ENCODE measurements around the gene MFAP2.

Gene MFAP2

GRCh38 chr1:17008208-17008855 lies 27.9 kb upstream of the MFAP2 start:
- peak; percentile 28; the same call in 1 of the 2 replicates for TF ChIP-seq KLF9 (tag by site-specific recombination; IDR thresholded peaks at IDR 0.05; ENCODE audit: low read depth)
- TF ChIP-seq SALL2 (tag by site-specific recombination; IDR thresholded peaks at IDR 0.05; ENCODE audit: borderline replicate concordance): no peak
- TF ChIP-seq ZNF473 (tag by site-specific recombination; IDR thresholded peaks at IDR 0.05): no peak
- no peak for TF ChIP-seq ZNF157 (tag by site-specific recombination; IDR thresholded peaks at IDR 0.05)
- TF ChIP-seq GLIS1 (tag by site-specific recombination; IDR thresholded peaks at IDR 0.05): no peak
- TF ChIP-seq PATZ1 (tag by site-specific recombination; IDR thresholded peaks at IDR 0.05): no peak
- 0 out of 2 replicates have a peak, but pooled peaks have one; percentile 56 for TF ChIP-seq ZNF768 (tag by site-specific recombination; IDR thresholded peaks at IDR 0.05)
- no peak for TF ChIP-seq ZBTB6 (tag by site-specific recombination; IDR thresholded peaks at IDR 0.05)
- no peak for TF ChIP-seq ZBTB7A (tag by site-specific recombination; IDR thresholded peaks at IDR 0.05; ENCODE audit: low read depth)
- no peak for TF ChIP-seq HOXD13 (CRISPR knock-in tag; IDR thresholded peaks at IDR 0.05; ENCODE audit: borderline replicate concordance)
- no peaks in the 10 kb centered on the region for H3K9me3 ChIP-seq (ENCODE audit: control insufficient read depth, insufficient read depth, low read depth, low read length)
- H3K27ac ChIP-seq (ENCODE audit: extremely low read depth, low read depth, low read length): no peak overlapping the region
- POLR2A ChIA-PET: interaction anchor here (0.6 to 0.7 kb wide), 3 partner anchors 25 to 48 kb away, joined by 3 to 5 read pairs (median 4); no protein-coding TSS in a partner anchor
- peaks cover 3 to 25% of the 10 kb centered on the region in 2 experiments; a peak in 2 of 3 replicates for H3K36me3 ChIP-seq (ENCODE audit: control insufficient read depth in 2 of 2, insufficient read depth in 1 of 2, low read length in 2 of 2)
- no peak overlapping the region for H3K4me3 ChIP-seq (ENCODE audit: low read depth, low read length)
- CTCF ChIA-PET: no interaction called here
- H3K4me1 ChIP-seq (ENCODE audit: control insufficient read depth, insufficient read depth, low read length): peaks cover 2% of the 10 kb centered on the region; the same call in 1 of the 2 replicates

GRCh38 chr1:17007121-17007520 lies 26.7 kb upstream of the MFAP2 start:
- Histone ChIP-seq H3K4me1 (ENCODE audit: control insufficient read depth, insufficient read depth, low read length) (peaks cover 2% of the 10 kb centered on the region; the same call in 1 of the 2 replicates), H3K4me3 (ENCODE audit: low read depth, low read length) (no peak overlapping the region), H3K9me3 (ENCODE audit: control insufficient read depth, insufficient read depth, low read depth, low read length) (no peaks in the 10 kb centered on the region), H3K27ac (ENCODE audit: extremely low read depth, low read depth, low read length) (no peak overlapping the region), H3K36me3 (ENCODE audit: control insufficient read depth in 2 of 2, insufficient read depth in 1 of 2, low read length in 2 of 2) (peaks cover 6 to 37% of the 10 kb centered on the region in 2 experiments; a peak in 2 of 3 replicates)
- TF ChIP-seq ZSCAN18 (tag by site-specific recombination; IDR thresholded peaks at IDR 0.05) (no peak), HIC1 (tag by site-specific recombination; IDR thresholded peaks at IDR 0.05) (no peak), ZNF221 (tag by site-specific recombination; IDR thresholded peaks at IDR 0.05; ENCODE audit: borderline replicate concordance) (no peak), ZNF280D (tag by site-specific recombination; IDR thresholded peaks at IDR 0.05) (no peak), ZNF175 (tag by site-specific recombination; IDR thresholded peaks at IDR 0.05) (no peak), MZF1 (tag by site-specific recombination; IDR thresholded peaks at IDR 0.05; ENCODE audit: borderline replicate concordance) (no peak), ZSCAN23 (tag by site-specific recombination; IDR thresholded peaks at IDR 0.05) (no peak), ZBTB11 (tag by site-specific recombination; conservative IDR thresholded peaks at IDR 0.05; ENCODE audit: low read depth) (no peak)
- CTCF ChIA-PET: interaction anchor here (1.0 to 2.0 kb wide), 2 partner anchors 20 to 47 kb away, joined by 3 to 7 read pairs; no protein-coding TSS in a partner anchor
- POLR2A ChIA-PET: no interaction called here

Data from HEK293 (cell line).